CD1c-positive myeloid dendritic cell (primary cell): ENCODE measurements around the gene TSSK3.
"Not testable (repeated sequence)": the region's sequence is repeated elsewhere in the genome, so short reads cannot be mapped to it uniquely, and the experiment has no call there.

Source experiments
- DNase-seq: peaks from one replicate; pipeline ENCODE4 v3.0.0-alpha.2; 2016; ENCODE audit errors: extremely low spot score

TSSK3 gene

DNA sequence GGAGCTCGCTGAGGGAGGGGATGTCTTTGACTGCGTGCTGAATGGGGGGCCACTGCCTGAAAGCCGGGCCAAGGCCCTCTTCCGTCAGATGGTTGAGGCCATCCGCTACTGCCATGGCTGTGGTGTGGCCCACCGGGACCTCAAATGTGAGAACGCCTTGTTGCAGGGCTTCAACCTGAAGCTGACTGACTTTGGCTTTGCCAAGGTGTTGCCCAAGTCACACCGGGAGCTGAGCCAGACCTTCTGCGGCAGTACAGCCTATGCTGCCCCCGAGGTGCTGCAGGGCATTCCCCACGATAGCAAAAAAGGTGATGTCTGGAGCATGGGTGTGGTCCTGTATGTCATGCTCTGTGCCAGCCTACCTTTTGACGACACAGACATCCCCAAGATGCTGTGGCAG lies 1.4 kb downstream of the TSSK3 start:
- no peak for DNase-seq

DNA sequence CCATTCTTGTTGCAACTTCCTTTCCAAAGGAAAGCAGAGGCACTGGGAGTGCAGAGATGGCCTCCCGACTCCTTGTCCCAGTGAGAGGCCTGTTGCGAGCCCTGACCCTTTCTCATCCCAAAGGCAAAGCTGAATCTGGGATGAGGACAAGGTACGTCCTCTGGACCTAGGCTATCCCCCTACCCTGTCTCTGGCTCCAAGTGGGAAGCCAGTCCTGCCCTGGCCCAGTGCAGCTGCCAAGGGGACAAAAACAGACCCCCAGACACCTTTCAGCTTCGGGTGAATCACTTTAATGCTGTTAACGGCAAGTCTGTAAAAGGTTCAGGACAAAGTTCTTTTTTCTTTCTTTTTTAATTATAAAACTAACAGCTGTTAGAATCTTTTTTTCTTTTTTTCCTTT lies 2.5 kb downstream of the TSSK3 start:
- DNase-seq, result no peak

DNA sequence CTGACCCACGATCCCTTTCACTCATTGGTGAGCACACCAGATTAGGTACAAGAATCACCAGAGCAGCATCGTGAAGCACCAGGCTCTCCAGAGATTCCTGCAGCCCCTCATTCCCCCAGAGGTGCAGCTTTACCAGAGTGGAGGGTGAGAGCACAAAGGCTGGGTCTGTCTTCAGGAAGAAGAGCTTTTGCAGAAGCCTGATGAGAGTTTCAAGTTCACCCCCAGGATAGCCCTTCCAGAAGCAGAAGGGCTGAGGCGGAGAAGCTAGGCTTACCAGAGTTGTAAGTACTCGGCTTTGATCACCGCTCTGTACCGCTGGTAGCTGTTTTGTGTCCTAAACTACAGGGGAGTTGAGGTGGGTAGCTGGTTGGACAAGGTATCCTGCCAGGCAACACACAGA lies 3.1 kb downstream of the TSSK3 start:
- no peak for DNase-seq

DNA sequence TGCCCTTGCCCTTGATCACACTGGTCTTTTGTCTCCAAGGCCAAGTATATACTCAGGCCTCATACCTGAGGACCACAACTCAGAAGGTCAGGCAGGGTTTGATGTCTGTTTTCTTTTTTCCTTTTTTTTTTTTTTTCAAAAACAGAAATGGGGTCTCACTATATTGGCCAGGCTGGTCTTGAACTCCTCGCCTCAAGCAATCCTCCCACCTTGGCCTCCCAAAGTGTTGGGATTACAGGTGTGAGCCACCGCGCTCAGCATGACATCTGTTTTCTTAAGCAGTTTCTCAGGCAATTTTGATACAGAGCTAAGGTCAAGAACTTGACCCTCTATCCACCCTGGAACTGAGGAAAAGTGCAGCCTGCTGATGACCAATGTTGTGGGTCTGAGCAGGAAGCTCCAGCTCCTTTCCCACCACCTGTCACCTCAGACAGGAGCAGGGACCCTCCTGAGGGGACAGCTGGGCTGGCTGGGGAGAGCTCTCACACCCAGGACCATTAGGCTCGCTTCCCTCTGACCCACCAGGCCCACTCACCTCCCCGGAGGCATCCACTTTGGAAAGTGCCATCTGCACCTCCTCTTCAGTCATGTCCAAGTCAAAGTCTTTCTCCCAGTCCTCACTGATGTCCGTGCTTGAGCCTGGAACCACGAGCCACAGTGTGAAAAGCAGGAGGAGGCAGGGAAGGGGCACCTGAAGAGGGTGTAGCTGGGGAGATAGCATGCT lies 5.7 kb downstream of the TSSK3 start:
- DNase-seq, result no peak

DNA sequence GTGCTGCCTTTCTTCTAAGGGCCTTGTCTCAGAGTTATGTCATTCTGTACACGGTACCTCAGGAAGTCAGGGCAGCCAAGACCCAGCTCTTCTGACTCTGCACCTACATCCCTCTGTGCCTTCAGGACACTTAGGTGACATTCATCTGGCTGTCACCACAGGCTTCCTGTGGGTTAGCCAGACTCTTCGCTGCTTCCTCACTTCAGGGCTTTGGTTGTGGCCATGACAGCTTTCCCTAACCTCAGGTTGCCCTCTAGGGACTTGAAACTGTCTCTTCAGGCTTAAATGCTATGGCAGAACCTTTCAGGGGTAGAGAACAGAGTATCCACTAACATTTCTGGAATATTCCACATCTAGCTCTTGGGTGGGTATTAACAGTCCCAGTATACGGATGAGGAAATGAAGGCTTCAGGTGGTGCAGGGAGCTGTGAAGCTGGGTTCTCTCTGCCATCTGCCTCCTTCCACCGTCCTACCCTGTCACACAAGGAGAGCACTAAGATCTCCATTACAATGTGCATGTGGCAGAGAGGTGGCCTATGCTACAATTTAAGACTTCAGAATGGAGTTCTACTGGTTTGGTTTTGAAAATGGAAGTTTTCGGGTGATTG lies 9.9 kb downstream of the TSSK3 start:
- peak; percentile 43 for DNase-seq

DNA sequence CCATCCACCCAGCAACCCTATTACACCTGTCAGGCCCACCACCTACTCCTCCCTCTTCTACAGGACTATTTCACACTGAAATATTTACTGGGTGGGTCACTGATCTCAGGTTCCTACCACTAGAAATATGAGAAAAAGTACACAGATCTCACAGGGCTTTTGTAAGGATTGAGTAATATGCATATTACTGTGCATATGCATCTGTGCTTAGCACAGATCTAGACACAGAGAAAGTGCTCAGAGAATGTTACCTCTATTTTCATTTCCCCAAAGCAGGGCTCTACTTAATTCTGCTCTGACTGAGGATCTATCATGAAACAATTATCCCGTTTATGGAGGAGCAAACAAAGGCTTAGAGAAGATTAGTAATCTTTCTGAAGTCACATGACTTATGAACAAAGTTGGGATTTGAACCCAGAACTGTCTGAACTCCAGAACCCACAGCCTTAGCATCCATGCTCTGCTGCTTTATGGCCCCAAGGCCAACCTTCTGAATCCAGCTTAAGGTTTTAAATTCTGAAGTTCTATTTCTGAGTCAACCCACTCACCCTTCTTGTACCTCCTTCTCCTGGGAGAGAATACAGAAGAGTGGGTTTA lies 11.8 kb downstream of the TSSK3 start:
- no peak for DNase-seq

DNA sequence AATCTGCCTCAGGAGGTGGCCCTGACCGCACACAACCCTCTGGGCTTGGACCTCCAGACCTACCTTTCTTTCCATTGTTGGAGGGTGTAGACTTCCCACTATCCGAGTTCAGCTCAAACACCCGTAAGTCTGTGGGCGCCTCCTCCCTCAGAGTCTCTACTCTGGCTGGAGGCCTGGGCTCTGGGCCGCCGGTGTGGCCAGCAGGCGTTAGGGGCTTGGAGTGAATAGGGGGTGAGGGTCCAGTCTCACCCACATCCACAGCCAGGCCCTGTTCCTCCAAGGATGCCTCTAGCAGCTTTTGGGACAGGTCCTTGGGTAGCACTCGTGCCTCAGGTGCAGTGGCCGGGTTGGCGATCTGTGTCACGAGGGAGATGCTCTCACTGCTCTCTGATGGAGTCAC lies 13.9 kb downstream of the TSSK3 start:
- DNase-seq, result no peak

DNA sequence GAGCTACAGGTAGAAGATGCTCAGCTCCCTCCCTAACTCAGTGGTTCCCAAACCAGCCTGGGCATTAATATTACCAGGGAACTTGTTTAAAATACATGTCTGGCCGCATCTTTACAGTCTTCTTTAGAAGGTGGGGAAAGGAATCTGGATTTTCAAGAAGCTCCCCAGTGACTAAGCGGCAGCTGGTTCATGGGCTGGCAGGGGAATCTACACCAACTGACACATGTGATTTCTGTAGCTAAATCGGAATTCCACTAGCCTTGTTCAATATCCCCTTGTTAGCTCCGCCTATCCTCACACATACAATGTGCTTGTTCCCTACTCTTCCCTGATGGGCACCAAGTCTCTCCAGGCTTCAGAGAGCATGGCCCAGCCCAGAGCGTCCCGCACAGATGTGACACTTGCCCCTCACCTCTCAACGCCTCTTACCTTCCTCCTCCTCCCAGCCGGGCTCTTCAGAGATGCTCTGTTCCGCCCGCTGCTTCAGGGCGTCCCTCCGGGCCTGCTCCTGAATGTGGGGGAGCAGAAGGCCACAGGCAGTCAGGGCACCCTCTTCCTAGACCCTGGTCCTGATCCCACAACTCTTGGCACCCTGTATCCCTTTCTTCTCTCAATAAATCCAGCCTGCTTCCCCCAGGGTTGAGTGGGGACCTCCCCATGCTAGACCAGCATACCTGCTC lies 15.3 kb downstream of the TSSK3 start:
- DNase-seq, result no peak

DNA sequence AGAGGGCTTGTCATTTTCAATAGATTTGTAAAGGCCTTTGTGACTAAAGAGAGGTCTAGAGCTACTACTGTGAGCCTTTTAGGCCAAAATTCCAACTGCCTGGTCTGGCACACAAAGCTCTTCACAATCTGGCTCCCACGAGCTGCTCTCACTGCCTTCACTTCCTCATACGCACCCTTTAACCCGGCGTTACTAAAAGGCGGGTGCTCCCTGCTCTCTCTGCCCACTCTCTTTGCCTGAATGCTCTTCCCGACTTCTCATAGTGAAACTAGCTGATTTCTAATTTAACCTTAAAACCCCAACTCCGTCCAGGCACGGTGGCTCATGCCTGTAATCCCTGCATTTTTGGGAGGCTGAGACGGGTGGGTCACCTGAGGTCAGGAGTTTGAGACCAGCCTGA lies 17.7 kb downstream of the TSSK3 start:
- peak; percentile 66 for DNase-seq

DNA sequence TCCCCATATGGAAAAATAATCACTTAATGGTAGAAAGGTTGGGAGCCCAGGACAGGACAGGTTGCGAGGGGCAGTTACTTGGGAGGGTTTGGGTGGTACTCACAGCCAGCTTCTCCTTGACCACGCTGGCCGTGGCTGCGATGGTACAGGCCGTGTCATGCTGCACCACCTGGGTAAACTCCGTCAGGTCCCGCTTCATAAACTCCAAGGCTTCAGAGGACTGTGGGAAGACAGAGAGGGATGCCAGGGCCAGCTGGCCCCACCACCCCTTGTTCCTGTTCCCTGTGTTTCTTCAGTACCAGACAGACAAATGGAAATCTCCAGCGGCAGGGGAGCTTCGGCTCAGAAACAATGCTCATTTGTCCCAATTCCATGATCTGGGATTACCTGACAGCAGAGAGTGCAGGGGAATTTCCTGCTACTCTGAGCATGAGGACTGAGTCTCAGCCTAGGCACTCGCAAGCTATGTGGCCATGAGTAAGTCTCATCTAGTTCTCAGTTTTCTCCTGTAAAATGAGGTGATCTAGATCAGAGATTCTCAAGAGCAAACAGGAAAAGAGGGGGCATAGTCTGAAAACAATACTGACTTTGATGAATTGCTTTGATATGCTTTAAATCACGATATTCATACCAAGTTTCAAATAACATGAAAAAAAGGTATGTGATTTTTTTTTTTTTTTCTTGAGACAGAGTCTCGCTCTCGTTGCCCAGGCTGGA lies 24.5 kb downstream of the TSSK3 start:
- no peak for DNase-seq

DNA sequence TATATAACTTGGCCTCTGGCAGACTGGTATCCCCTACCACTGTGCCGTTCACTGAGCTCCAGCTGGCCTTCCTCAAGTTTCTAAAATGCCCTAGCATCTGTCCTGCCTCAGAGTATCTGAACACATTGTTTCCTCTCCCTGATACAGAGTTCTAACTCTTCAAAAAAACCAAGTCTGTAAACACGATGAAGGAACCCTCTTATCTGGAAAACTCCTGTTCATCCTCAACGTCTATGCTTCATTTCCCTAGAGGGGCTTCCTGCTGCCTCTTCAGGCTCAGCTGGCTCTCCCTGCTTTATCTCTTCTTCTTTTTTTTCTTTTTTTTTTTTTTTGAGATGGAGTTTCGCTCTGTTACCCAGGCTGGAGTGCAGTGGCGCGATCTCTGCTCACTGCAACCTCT lies 26.3 kb downstream of the TSSK3 start:
- DNase-seq, result no peak

DNA sequence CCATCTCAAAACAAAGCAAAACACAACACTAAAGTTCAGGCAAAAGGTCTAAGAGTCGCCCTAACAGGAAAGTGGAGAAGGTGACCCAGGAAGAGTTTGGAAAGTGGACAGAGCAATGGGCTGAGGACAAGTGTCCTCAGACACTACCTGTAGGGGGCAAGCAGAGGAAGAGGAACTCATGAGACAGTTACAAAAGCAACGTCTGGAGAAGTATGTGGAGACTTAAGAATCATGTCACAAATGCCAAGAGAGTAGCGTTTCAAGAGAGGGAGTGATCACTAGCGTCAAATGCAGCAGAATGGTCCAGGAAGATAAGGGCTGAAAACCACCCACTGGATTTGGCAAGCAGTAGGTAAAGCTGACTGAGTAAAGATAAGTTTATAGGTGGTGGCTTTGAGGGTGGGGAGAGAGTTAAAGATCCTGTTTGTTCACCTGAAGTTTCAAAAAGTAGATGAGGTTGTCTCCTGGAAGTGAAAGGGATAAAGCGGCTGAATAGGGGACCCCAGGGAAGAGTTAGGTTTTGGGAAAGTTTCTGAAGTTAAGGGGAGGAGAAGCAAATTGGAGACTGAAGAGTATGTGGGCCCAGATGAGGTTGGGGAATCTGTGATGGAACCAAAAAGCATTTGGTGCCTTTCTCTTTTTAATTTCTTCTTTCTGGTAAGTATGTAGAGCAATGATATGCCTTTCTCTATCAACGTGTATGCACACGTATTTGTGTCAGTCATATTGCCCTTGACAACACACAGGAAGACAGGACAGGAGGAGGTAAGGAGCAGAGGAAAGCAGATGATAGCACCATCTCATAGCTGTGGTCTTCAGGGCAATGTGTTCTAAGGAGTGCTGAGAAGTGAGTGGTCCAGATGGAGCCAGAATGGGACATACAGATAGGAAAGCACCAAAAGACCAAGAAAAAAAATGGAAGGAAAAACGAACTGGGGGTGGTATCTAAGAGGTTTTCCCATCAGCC lies 28.8 kb downstream of the TSSK3 start:
- DNase-seq, result peak; percentile 3

DNA sequence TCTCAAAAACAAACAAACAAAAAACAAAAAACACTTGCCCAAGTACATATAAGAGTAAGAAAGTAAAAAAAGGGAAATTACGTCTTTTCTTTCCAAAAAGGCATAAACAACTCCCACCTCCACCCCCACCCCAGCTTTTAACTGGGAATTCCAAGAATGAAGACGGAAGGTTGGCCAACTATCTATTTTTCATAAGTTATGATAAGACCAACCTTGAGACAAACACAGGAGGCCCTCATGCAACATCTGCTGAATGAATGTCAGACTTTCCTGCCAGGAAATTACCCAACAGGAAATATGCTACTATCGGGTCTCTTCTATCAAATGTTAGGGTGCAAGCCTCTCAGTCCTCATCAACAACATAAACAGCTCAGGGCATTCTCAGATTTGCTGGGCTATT lies 30.0 kb downstream of the TSSK3 start:
- peak; percentile 49 for DNase-seq

DNA sequence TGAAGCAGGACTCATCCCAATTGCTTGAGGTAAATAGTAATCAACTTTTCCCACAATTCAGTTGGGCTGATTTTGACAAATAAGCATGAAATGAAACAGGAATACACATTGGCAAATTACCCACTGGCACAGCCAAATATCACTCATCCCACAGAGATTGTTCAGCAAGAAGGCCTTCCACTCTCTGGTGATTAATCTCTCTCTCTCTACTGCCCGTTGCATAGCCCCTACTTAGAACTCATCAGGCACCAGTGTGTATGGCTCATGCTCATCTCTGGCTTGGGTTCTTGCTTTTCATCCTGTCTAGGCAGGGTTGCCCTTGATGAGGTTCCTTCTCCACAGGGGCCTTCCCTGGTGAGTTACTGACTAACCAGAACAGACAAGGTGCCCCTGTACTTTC lies 30.8 kb downstream of the TSSK3 start:
- DNase-seq, result peak; percentile 5

DNA sequence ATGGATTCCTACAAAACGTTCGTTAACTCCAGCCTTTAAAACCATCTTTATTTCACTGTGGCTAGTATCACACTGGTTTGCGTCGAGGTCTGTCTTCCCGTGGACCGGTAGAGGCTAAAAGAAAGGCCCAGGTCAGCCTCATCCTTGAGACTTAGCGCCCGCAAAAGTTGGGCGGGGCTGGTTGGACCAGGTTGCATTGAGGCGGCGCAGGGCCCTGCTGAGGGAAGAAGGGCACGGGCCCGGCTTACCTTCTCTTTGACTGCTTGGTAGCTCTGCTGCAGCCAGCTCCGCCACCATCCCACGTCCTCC lies 31.4 kb downstream of the TSSK3 start:
- DNase-seq, result peak; percentile 49

DNA sequence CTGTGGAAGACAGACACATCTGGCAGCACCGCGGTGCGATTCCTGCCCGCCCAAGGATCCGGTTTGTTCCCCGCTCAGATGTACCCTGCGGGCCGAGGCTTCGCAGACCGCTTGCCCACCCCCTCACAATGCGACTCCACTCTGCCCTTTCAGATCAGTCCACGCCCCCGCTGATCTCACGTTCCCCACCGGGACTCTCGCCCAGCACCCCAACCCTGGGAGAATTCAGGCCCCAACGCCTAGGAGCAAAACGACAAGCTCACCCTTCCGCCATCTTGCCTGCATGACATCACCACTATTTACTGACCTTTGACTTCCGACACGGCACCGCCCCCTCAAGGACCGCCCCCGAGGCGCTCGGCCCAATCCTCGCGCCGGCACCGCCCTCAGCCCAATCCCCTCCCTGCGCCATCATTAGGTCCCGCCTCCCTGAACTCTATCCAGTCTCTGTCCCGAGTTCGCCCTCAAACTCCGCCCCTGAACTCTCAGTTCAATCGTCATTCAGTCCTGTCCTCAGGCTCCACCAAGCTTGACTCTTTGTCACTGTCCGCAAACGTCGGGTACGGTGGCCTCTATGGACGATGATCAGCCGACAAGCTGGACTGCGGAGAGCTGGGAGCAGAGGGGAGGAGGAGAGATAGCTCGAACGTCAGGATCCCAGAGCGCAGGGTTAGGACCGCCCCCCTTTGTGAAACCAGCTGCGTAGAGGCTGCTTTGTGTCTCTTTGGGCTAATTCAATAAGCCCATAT lies 32.0 kb downstream of the TSSK3 start, which contains the start of gene BSDC1:
BSDC1 (minus strand) TSS at position 301 of the 749 bp plus-strand sequence; CDS start at position 274, 27 bp downstream.
- peak; percentile 99 for DNase-seq

DNA sequence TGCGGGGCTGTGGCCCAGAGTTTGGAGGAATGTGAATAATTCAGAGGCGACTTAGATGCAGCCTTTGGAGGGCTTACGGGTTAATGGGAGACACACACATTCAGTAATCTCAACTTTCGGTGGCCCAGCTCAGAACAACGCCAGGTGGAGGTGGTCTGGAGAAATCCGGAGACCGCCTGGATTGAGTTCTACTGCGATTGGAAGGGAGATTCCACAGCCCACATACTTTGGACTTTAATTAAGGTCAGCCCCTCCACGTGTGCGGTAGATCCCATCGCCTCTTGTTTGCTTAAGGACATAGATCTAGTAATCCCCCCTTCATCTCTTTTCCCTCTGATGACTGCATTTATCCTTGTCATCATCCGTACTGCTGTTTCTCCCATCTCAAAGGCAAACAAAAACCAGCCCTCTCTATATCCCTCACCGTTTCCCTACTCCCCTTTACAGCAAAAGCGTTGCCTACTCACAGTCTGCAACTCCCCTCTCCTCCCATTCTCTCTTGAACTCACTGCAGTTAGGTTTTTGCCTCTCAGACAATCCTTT lies 32.6 kb downstream of the TSSK3 start:
- no peak for DNase-seq

DNA sequence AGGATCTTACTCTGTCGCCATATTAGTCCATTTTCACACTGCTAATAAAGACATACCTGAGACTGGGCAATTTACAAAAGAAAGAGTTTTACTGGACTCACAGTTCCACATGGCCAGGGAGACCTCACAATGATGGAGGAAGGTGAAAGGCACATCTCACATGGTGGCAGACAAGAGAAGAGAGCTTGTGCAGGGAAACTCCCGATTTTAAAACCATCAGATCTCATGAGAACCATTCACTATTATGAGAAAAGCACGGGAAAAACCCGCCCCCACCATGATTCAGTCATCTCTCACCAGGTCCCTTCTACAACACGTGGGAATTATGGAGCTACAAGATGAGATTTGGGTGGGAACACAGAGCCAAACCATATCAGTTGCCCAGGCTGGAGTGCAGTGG lies 34.2 kb downstream of the TSSK3 start:
- DNase-seq, result not testable (repeated sequence)

DNA sequence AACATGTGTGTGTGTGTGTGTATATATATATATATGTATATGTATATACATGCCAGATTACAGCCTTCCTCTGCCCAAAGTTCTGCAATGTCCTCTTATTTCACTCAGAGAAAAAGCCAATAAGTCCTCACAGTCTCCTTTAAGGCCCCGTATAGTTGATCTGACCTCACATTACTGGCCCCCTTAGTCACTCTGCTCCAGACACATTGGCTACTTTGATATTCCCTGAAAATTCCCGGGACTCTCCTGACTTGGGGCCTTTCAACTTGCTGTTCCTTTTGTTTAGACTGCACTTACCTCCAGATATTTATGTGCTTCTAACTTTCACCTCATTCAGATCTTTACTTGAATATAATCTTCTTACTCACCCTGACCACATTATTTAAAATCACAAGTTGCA lies 36.1 kb downstream of the TSSK3 start:
- no peak for DNase-seq

DNA sequence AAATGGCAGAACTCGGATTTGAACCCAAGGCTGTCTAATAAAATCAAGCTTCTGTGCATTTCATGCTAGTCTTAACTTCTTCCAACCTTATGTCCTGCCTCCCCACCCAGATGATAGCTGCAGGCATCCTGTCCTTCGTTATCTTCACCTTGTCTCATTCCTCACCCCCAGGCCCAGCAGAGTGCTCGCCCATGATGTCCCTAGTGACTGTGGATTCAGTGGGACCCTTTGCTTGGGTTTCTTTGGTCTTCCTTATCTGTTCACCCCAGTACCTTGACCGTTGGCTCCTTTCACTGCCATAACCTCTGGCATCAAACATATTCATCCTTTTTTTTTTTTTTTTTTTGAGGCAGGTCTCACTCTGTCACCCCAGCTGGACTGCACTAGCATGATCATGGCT lies 37.5 kb downstream of the TSSK3 start:
- no peak for DNase-seq
